Middle frontal gyrus (tissue), 1 donor: ENCODE measurements around the gene LZTR1.
"Not testable (repeated sequence)": the region's sequence is repeated elsewhere in the genome, so short reads cannot be mapped to it uniquely, and the experiment has no call there.

Experiments
- DNase-seq: peaks from one replicate; pipeline ENCODE4 v3.0.0-alpha.2; 2015; ENCODE audit warnings: low spot score; ENCODE audit errors: extremely low spot score

Gene LZTR1

DNA sequence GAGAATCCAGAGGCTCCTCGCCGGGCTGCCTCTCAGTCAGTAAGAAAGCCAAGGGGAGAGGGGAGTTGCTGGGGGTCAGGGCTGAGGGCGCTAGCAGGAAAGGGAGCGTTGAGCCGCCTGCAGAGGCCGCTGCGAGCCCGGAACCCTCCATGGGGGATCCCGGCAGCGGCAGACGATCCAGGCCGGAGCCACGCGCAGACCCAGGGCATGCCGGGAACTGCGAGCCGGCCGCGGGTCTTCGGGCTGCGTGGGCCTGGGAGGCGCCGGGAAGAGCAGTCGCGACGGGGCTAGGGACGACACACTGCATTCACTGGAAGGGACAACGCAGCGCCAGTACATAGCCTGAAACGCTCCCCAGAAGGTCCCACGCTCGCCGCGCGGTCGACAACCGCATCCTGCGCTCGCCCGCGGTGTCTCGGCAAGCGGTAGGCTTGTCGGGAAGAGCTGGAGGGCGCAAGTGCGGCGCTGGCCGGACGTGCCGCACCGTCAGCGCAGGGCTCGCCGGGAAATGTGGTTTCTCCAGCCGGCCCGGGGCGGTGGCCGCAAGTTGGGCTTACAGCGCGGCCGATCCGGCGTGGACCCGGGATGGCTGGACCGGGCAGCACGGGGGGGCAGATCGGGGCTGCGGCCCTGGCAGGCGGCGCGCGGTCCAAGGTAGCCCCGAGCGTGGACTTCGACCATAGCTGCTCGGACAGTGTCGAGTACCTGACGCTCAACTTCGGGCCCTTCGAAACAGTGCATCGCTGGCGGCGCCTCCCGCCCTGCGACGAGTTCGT is at the start of gene LZTR1:
Gene LZTR1 (plus strand): TSS at position 511 of the 776 bp plus-strand sequence. CDS start 75 bp downstream, at position 586.
- DNase-seq, result peak; percentile 74

DNA sequence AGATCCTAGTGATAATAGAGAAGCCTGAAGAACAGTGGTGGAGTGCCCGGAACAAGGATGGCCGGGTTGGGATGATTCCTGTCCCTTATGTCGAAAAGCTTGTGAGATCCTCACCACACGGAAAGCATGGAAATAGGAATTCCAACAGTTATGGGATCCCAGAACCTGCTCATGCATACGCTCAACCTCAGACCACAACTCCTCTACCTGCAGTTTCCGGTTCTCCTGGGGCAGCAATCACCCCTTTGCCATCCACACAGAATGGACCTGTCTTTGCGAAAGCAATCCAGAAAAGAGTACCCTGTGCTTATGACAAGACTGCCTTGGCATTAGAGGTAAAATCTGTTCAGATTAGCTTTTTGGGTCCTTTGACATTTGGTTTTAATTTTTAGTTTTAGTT is 48.2 kb upstream of the LZTR1 start:
- DNase-seq, result no peak

DNA sequence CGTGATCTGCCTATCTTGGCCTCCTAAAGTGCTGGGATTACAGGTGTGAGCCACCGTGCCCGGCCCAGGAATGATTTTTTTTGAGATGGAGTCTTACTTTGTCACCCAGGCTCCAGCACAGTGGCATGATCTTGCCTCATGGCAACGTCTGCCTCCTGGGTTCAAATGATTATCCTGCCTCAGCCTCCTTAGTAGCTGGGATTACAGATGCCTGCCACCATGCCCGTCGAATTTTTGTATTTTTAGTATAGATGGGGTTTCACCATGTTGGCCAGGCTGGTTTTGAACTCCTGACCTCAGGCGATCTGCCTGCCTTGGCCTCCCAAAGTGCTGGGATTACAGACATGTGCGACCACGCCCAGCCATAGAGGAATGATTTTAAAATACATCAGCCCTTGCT is 47.0 kb upstream of the LZTR1 start:
- DNase-seq, result not testable (repeated sequence)

DNA sequence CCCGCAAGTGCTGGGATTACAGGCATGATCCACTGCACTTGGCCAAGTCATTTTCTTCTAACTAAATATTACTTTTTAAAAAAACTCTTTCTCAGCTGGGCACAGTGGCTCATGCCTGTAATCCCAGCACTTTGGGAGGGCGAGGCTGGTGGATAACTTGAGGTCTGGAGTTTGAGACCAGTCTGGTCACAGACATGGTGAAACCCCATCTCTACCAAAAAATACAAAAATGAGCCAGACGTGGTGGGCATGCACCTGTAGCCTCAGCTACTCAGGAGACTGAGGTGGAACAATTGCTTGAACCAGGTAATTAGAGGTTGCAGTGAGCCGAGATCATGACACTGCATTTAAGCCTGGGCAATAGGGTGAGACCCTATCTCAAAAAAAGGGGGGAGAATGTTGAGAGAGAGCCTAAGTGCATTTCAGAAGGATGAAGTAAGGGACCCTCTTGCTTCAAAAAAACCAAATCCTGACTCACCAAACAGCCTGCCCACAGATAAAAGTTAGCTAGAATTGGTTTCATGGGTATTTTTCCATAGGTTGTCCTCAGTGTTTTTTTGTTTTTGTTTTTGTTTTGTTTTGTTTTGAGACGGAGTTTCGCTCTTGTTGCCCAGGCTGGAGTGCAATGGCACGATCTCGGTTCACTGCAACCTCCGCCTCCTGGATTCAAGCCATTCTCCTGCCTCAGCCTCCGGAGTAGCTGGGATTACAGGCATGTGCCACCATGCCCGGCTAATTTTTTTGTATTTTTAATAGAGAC is 46.1 kb upstream of the LZTR1 start:
- not testable (repeated sequence) for DNase-seq

DNA sequence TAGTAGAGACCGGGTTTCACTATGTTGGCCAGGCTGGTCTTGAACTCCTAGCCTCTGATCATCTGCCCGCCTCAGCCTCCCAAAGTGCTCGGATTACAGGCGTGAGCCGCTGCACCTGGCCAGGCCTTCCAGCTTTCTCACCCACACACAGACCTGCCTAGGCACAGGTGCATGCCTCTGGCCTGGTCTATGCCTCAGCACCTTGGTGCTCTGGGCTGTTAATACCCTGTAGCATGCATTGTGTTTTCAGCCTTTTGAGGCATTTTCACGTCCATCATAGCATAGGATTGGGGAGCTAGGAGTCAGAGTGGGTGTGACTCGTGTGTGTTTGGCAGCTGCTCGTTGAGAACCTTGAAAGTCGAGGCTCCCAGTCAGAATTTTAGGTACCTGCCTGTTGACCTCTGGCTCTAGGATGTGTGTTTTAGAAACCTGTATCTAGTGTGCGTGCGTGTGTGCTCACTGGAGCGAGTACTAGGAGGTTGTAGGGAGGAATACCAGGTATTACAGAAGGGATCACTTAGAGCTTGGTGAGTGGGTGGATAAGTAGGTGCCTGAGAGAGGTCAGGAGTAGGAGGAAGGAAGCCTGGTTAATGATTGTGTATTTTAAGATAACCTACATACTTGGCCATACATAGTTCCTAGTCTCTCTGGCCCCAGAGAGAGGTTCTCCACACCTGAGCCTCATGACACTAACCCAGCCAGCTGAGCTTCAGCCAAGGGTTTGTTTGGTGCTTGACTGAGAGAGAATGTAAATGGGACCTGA is 44.9 kb upstream of the LZTR1 start:
- no peak for DNase-seq

DNA sequence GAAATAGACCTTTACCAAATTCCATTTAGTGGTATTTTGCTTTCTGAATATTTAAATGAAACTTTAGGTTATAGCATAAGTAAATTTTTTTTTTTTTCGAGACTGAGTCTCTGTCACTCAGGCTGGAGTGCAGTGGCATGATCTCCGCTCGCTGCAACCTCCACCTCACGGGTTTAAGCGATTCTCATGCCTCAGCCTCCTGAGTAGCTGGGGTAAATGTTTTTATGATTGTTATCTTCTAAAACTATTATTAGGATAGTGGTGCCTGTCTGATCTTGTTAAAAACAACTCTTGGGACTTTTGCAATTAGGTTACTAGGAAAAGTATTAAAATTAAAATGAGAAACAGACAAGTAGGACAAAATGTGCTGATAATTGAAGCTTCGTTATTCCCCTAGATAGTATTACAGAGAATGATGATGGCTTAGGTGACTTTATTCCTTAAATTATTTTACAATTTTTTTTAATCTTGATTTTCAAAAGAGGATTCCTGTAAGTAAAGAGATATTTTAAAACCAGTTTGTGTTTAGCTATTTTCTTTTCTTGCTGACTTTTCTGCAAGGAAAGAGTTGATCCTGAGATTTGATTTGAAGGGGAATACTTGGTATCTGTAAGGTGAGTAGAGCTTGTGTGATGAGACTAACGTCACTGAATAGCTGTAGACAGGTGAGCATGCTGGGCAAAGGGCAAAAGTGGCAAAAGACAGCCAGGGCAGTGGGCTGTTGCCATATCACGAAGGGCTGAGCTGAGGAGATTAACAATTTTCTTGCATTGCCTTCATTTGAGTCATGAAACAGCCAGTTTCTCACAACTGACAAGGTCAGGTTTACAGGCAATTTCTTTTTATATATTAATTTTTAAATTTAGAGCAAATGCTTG is 44.1 kb upstream of the LZTR1 start:
- DNase-seq, result no peak

DNA sequence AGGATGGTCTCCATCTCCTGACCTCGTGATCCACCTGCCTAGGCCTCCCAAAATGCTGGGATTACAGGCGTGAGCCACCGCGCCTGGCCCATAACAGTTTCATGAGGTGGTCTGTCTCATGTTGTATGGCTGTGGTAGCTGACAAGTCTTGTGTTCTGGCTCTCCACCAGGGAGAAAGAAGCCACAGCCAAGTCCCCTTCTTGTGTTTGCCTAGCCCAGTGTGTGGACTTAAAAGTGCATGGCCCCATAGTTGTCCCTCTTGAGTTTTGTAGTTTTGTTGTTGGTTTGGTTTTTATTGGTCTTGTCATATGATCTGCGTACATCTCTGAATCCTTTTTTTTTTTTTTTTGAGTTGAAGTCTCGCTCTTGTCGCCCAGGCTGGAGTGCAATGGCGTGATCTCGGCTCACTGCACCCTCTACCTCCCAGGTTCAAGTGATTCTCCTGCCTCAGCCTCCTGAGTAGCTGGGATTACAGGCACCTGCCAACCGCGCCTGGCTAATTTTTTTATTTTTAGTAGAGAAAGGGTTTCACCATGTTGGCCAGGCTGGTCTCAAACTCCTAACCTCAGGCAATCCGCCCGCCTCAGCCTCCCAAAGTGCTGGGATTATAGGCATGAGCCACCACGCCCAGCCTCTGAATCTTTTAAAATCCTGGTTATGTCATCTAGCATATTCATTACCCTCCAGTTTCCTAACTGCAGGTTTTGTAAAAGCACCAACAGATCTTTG is 42.5 kb upstream of the LZTR1 start:
- DNase-seq, result not testable (repeated sequence)

GRCh38 chr22:20940186-20940651 is 41.9 kb upstream of the LZTR1 start:
- no peak for DNase-seq

- DNase-seq, result no peak
Measured at GRCh38 chr22:20940904-20941385, 41.2 kb upstream of the LZTR1 start.

DNA sequence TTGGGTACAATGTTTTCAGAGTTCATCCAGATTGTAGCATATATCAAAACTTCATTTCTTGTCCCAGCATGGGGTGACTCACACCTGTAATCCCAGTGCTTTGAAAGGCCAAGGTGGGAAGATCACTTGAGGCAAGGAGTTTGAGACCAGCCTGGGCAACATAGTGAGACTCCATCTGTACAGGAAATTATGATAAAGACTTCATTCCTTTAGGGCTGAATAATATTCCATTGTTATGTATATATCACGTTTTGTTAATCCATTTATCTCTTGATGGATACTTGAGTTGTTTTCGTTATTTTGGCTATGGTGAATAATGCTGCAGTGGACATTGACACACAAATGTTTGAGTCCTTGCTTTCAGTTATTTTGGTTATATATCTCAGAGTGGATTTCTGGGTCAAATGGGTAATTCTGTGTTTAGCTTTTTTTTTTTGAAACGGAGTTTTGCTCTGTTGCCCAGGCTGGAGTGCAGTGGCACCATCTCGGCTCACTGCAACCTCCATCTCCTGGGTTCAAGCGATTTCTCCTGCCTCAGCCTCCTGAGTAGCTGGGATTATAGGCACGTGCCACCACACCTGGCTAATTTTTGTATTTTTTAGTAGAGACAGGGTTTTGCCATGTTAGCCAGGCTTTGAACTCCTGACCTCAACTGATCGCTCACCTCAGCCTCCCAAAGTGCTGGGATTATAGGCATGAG is 39.7 kb upstream of the LZTR1 start:
- DNase-seq, result not testable (repeated sequence)

DNA sequence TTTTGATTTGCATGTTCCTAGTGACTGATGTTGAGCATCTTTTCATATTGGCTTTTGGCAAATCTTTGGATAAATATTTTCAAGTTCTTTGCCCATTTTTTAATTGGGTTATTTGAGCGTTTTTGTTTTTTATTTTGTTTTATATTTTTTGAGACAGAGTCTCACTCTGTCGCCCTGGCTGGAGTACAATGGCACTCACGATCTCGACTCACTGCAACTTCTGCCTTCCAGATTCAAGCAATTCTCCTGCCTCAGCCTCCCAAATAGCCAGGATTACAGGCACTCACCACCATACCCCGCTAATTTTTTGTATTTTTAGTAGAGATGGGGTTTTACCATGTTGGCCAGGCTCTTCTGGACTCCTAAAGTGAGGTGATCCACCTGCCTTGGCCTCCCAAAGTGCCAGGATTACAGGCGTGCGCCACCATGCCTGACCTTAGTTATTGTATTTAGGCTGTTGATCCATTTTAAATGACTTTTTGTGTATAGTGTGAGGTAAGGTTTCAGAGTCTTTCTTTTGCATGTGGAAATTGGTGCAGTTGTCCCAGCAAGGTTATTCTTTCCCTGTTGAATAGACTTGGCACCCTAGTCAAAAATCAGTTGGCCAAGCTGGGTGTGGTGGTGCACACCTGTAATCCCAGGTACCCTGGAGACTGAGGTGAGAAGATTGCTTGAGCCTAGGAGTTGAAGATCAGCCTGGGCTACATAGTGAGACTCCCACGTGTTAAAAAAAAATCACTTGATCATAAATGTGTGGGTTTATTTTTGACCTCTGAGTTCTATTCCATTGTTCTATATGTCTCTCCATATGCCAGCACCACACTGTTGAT is 38.8 kb upstream of the LZTR1 start:
- DNase-seq, result no peak

DNA sequence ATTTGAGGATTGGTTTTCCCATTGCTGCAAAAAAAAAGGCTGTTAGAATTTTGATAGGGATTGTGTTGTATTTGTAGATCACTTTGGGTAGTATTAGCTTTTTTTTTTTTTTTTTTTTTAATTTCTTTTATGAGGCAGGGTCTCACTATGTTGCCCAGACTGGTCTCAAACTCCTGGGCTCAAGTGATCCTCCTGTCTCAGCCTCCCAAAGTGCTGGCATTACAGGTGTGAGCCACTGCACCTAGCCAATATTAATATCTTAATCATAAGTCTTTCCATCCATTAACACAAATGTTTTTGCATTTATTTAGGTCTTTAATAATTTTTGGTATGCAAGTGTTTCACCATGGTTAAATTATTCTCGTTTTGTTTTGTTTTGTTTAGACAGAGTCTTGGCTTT is 38.1 kb upstream of the LZTR1 start:
- no peak for DNase-seq

DNA sequence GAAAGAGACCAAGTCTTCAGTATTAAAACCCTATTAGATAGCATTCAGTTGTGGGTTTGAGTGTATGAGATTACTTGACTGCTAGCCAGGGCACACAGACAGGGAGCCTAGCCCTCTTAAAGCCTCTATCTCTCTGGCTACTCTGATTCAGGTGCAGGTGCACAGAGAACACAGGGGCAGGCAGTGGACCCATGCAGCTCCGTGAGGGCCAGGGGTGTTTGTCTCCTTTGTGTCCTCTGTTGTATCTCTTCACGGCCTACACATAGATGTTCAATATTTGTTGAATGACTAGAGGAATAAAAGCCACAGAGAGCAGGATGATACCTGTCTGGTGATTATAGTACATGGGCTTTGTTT is 36.5 kb upstream of the LZTR1 start:
- DNase-seq, result no peak

GRCh38 chr22:20946080-20946986 is 35.8 kb upstream of the LZTR1 start:
- no peak for DNase-seq

- DNase-seq, result no peak
Measured at GRCh38 chr22:20946991-20947390, 35.1 kb upstream of the LZTR1 start.

DNA sequence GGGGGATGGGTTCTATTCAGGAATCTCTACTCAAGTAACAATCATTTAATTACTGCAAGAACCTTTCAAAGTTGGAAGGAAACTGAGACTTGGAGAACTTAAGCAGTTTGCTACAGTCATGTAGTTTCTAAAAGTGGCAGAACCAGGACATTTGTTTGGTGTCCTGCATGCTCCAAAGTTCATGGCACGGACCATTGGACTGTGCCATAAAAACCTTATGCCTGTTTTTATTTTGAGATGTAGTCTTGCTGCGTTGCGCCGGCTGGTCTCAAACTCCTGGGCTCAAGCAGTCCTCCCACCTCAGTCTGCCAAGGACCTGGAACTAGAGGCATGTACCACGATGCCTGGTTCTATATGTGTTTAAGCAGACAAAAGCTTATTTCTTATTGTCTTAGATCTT is 33.6 kb upstream of the LZTR1 start:
- DNase-seq, result no peak

DNA sequence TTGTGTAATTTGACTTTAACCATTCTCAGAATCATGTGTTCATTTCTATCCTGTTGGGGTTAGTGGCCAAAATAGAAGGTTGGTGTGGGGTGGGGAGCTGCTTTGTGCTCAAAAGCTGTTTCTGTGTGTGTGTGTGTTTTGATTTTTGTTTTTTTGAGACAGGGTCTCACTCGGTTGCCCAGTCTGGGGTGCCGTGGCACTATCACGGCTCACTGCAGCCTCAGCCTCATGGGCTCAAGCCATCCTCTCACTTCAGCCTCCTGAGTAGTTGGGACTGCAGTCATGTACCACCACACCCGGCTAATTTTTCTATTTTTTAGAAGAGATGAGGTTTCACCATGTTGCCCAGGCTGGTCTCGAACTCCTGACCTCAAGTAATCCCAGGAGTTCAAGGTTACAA is 33.1 kb upstream of the LZTR1 start:
- no peak for DNase-seq
